Measurements from ENCODE around the gene SIDT1.

The SIDT1 gene

DNA sequence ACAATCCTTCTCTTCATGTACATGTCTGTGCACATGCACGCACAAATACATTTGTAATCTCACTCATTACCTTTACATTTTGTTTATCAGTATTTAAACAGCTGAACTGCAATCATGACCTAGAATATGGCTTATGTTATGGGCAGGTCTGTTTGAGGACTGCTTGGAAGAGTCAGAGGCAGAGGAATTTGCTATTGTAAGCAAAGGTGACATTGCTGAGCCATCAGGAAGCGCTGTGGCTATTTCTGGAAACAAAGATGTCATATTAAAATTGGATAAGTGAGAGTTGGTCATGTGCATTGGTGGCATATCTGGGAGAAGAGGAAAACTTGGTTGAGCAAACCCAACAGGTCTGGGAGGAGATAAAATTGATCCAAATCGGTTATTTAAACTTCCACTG lies 122.5 kb downstream of the SIDT1 start:
- Histone ChIP-seq H3K4me2 (ENCODE audit: low read depth, low read length, poor library complexity, severe bottlenecking) (no peak overlapping the region), H3K27me3 (ENCODE audit: low read length) (no peaks in the 10 kb centered on the region), H3K9me3 (ENCODE audit: insufficient read depth, low read length) (no peaks in the 10 kb centered on the region), H3K9me2 (replicated peaks; ENCODE audit: insufficient read depth, low read length) (no peaks in the 10 kb centered on the region), H3F3A (ENCODE audit: insufficient read depth) (no peaks in the 10 kb centered on the region), H3K27ac (ENCODE audit: low read depth, low read length) (no peak overlapping the region), H3K4me3 (ENCODE audit: insufficient read depth, low read length, poor library complexity, severe bottlenecking) (no peak overlapping the region), H4K20me1 (ENCODE audit: low read depth, low read length) (no peaks in the 10 kb centered on the region), H2AFZ (ENCODE audit: low read depth, low read length, severe bottlenecking) (no peak overlapping the region), H3K79me2 (ENCODE audit: insufficient read depth, low read length) (no peaks in the 10 kb centered on the region), H3K36me3 (ENCODE audit: low read length) (no peaks in the 10 kb centered on the region), H3K9ac (ENCODE audit: low read length) (no peak overlapping the region)
- TF ChIP-seq CTCF (IDR thresholded peaks at IDR 0.05; ENCODE audit: insufficient read depth, low read length, poor library complexity, severe bottlenecking), result no peak
- no peak for TF ChIP-seq EZH2phosphoT487 (conservative IDR thresholded peaks at IDR 0.05; ENCODE audit: low read length)

DNA sequence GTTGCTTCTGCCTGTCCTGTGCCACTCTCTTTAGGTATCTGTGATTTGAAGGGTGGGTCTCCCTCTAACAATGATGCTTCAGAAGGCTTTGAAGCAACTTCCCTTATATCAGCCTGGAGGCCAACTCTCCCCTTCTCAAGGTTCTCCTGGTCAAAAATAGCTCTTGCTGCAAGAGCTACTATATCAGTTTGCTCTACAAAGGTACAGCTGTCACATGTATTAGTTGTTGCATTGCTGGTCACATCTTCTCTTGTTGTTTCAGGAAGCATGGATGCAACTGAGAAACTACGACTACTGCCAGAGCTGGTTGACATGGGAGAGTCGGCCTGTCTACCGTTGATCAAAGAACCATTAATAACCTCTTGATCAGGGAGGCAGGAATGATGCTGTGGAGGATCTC lies 125.8 kb downstream of the SIDT1 start:
- TF ChIP-seq CTCF (IDR thresholded peaks at IDR 0.05; ENCODE audit: insufficient read depth, low read length, poor library complexity, severe bottlenecking) (no peak), EZH2phosphoT487 (conservative IDR thresholded peaks at IDR 0.05; ENCODE audit: low read length) (no peak)
- H3K36me3 ChIP-seq (ENCODE audit: low read length), result peaks cover 3% of the 10 kb centered on the region; the same call in 1 of the 2 replicates
- no peaks in the 10 kb centered on the region for H3F3A ChIP-seq (ENCODE audit: insufficient read depth)
- no peaks in the 10 kb centered on the region for H3K9me3 ChIP-seq (ENCODE audit: insufficient read depth, low read length)
- no peaks in the 10 kb centered on the region for H3K79me2 ChIP-seq (ENCODE audit: insufficient read depth, low read length)
- no peaks in the 10 kb centered on the region for H4K20me1 ChIP-seq (ENCODE audit: low read depth, low read length)
- H3K9ac ChIP-seq (ENCODE audit: low read length), result no peak overlapping the region
- no peaks in the 10 kb centered on the region for H3K9me2 ChIP-seq (replicated peaks; ENCODE audit: insufficient read depth, low read length)
- no peak overlapping the region for H3K4me3 ChIP-seq (ENCODE audit: insufficient read depth, low read length, poor library complexity, severe bottlenecking)
- no peaks in the 10 kb centered on the region for H3K27me3 ChIP-seq (ENCODE audit: low read length)
- no peak overlapping the region for H2AFZ ChIP-seq (ENCODE audit: low read depth, low read length, severe bottlenecking)
- H3K27ac ChIP-seq (ENCODE audit: low read depth, low read length), result no peak overlapping the region
- no peak overlapping the region for H3K4me2 ChIP-seq (ENCODE audit: low read depth, low read length, poor library complexity, severe bottlenecking)

GRCh38 chr3:113659101-113659541 lies 126.8 kb downstream of the SIDT1 start:
- Histone ChIP-seq H3K79me2 (ENCODE audit: insufficient read depth, low read length) (no peaks in the 10 kb centered on the region), H3F3A (ENCODE audit: insufficient read depth) (no peaks in the 10 kb centered on the region), H3K4me3 (ENCODE audit: insufficient read depth, low read length, poor library complexity, severe bottlenecking) (no peak overlapping the region), H3K9ac (ENCODE audit: low read length) (no peak overlapping the region), H3K9me3 (ENCODE audit: insufficient read depth, low read length) (no peaks in the 10 kb centered on the region), H3K27me3 (ENCODE audit: low read length) (no peaks in the 10 kb centered on the region), H2AFZ (ENCODE audit: low read depth, low read length, severe bottlenecking) (no peak overlapping the region), H3K36me3 (ENCODE audit: low read length) (peaks cover 3% of the 10 kb centered on the region; the same call in 1 of the 2 replicates), H4K20me1 (ENCODE audit: low read depth, low read length) (no peaks in the 10 kb centered on the region), H3K9me2 (replicated peaks; ENCODE audit: insufficient read depth, low read length) (no peaks in the 10 kb centered on the region), H3K4me2 (ENCODE audit: low read depth, low read length, poor library complexity, severe bottlenecking) (no peak overlapping the region), H3K27ac (ENCODE audit: low read depth, low read length) (no peak overlapping the region)
- TF ChIP-seq CTCF (IDR thresholded peaks at IDR 0.05; ENCODE audit: insufficient read depth, low read length, poor library complexity, severe bottlenecking) (no peak), EZH2phosphoT487 (conservative IDR thresholded peaks at IDR 0.05; ENCODE audit: low read length) (no peak)

All from SU-DHL-6 (cell line).